Lower leg skin (tissue), 4 donors: Measurements from ENCODE around the gene PILRA. TPM values are rescaled to one million over a fixed set of nuclear protein-coding genes. Genes with fewer than 3 reads are reported as not detected.

ENCODE experiments used
- DNase-seq, 2 donors: peaks; one replicate each; pipeline ENCODE4 v3.0.0-alpha.2; 2019; ENCODE audit warnings: low spot score in 2 of 2
- H3K4me3 ChIP-seq: fragments of 200-600 bp; sonication (generic); 2 replicates; pipeline ENCODE4 v1.5.1; 2017; ENCODE audit warnings: mild to moderate bottlenecking, low read depth; ENCODE audit not compliant: poor library complexity, severe bottlenecking
- CTCF ChIP-seq, 3 donors: fragments of 450-650 bp; IDR thresholded peaks; one replicate each; pipeline ENCODE4 v1.5.1; 2016; ENCODE audit warnings: antibody characterized with exemption in 3 of 3, mild to moderate bottlenecking in 3 of 3, moderate library complexity in 2 of 3
- POLR2A ChIP-seq, 2 donors: fragments of 450-650 bp; IDR thresholded peaks; one replicate each; pipeline ENCODE4 v1.6.1; 2016 to 2017; ENCODE audit warnings: antibody characterized with exemption in 2 of 2, mild to moderate bottlenecking in 1 of 2, moderate library complexity in 1 of 2
- WGBS, 2 donors: methylation state at CpG; one replicate each; pipeline ENCODE4 v1.1.5; 2018; 5-methylcytosine and 5-hydroxymethylcytosine counted together
- intact Hi-C: fragments of 100-400 bp; cut with DNase I; formaldehyde crosslinking; loops from one replicate; pipeline ENCODE4 v1.15.0; 2023; ENCODE audit warnings: low total_unique reads
- total RNA-seq, 4 donors: library from RNA; depleted of rRNA; stranded (reverse); fragments of >200 nt; gene quantifications; one replicate each; pipeline ENCODE4 v1.1.0, GENCODE V29; 2016

PILRA gene
- total RNA-seq, 4 donors from 2014 or later: 2.2 to 4.6 (median 3.4) TPM

- WGBS, 2 donors: 69 to 70% methylated on average over 6 of the region's 6 CpGs
- no peak for TF ChIP-seq CTCF (IDR thresholded peaks at IDR 0.05)
- no peak for TF ChIP-seq POLR2A (IDR thresholded peaks at IDR 0.05)
These were observed 33.5 kb downstream of the PILRA start for GRCh38 chr7:100406767-100407166.

GRCh38 chr7:100407285-100408180, 34.2 kb downstream of the PILRA start:
- 57% methylated on average over 12 of the region's 12 CpGs for WGBS, 2 donors
- H3K4me3 ChIP-seq: no peak overlapping the region
- TF ChIP-seq CTCF (IDR thresholded peaks at IDR 0.05) (no peak), POLR2A (IDR thresholded peaks at IDR 0.05) (no peak)
- no peak for DNase-seq
- intact Hi-C loops: no loop called here

More at GRCh38 chr7:100406767-100407166, 33.5 kb downstream of the PILRA start:
- no peak overlapping the region for H3K4me3 ChIP-seq
- no peak for DNase-seq
- intact Hi-C loops: no loop called here

GRCh38 chr7:100411101-100411500, 37.8 kb downstream of the PILRA start:
- H3K4me3 ChIP-seq: no peak overlapping the region
- WGBS, 2 donors: 91 to 94% methylated on average over 6 of the region's 6 CpGs
- DNase-seq: no peak
- TF ChIP-seq POLR2A (IDR thresholded peaks at IDR 0.05): no peak
- TF ChIP-seq CTCF (IDR thresholded peaks at IDR 0.05): no peak
- intact Hi-C loops: no loop called here

GRCh38 chr7:100413346-100413745, 40.1 kb downstream of the PILRA start:
- DNase-seq: no peak
- intact Hi-C loops: no loop called here
- no peak overlapping the region for H3K4me3 ChIP-seq
- TF ChIP-seq POLR2A (IDR thresholded peaks at IDR 0.05) (no peak), CTCF (IDR thresholded peaks at IDR 0.05) (no peak)

- no peak overlapping the region for H3K4me3 ChIP-seq
- WGBS, 2 donors: 88 to 96% methylated on average over 1 of the region's 1 CpG
- TF ChIP-seq POLR2A (IDR thresholded peaks at IDR 0.05) (no peak), CTCF (IDR thresholded peaks at IDR 0.05) (no peak)
- intact Hi-C loops: no loop called here
- no peak for DNase-seq
These were observed 40.6 kb downstream of the PILRA start for GRCh38 chr7:100413889-100414288.
